Vein endothelial cell (primary cell): ENCODE measurements around the gene OMA1. TPM values are rescaled to one million over a fixed set of nuclear protein-coding genes. Genes with fewer than 3 reads are reported as not detected.

ENCODE experiments used
- total RNA-seq: library from RNA; depleted of rRNA; stranded (reverse); fragments of >200 nt; gene quantifications from 2 replicates; pipeline ENCODE4 v1.2.3, GENCODE V29; 2012

OMA1 gene
- total RNA-seq = 5.6 and 8.8 TPM in 2 replicates

DNA sequence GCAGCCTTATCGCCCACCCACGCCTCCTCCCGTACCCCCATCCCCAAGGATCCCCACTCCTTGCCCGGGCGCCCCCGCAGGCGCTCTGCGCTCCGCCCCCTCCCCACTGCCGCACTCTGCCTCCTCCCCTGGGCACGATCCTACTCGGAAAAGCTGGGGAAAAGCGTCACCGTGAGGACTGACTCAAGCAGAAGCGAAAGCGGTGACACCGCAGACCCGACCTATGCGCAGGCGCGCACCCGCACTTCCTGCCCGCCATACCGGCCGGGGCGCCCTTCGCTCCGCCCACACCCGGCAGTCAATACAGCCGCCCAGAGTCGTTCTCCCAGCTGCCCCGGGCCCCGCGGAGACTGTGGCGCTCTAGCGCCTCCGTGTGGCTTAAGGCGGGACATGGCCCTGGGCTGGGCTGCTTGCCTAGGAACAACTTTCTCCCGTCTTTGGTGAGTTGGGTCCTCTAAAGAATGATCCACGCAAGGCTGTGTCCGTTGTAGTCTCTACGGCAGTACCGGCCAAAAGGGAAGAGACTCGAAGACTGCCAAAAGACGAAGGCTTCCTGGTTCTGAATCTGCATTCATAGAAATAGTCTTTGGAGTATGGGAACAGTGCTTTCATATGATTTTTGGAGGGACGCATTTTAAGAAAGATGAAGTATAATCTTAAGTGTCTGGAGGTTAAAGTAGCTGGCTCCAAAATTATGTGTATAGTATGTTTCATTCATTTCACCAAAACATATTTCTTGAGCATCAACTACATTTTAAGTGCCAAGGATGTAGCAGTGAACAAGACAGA lies at the start of gene OMA1:
Gene OMA1, minus strand, starts transcription at position 207 of the 789 bp plus-strand sequence. CDS start 7,432 bp downstream, outside the sequence.

DNA sequence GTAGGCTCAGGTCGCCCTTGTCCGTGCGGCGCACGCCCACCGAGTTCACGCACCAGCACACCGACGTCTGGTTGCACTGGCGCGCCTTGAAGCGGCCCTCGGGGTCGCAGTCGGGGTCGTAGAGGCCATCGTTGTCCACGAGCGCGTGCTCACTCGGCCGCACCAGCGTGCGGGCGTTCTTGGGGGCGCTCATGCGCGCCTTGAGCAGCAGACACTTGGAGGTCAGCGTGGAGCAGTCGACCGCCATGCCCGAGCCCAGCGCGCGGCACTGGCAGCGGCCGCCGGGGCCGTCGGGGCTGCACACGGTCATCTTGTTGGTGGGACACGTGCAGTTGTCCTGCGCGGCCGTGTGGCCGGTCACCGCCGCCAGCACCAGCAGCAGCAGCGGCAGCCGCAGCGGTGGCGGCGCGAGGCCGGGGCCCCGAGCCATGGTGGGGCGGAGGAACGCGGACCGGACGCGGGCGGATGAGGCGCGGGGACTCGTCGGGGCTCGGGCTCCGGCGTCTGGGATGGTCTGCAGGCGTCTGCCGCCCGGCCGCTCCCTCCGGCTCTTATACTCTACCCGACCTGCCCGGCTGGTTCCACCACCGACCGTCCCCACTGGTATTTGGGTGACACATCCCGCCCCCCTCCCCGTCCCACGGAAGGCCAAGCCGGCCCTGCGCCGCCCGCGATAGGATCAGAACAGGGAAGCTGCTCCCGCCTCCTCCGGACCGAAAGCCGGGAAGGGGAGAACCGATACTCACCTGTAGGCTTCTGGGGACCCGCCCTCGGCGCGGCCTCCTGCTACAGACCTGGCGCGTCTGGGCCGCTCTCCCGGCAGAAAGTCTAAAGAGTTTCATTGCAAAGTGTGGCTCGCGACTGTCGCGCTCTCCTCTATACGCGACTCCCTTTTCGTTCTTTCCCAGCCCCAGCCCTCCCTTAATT lies 30.5 kb upstream of the OMA1 start, which contains the start of gene TACSTD2:
Gene TACSTD2, minus strand, starts transcription at position 526 of the 927 bp plus-strand sequence. Its CDS starts 96 bp downstream, at position 430.

Other genes with a start within 250 kb of the OMA1 start
- gene TACSTD2, start 30.5 kb upstream of the OMA1 start, total RNA-seq = 15.9 and 23.8 TPM in 2 replicates
- gene MYSM1, start 153.3 kb upstream of the OMA1 start, total RNA-seq = 16.7 and 30.3 TPM in 2 replicates
- 110 and 133 TPM in 2 replicates for gene JUN, start 237.3 kb upstream of the OMA1 start, total RNA-seq